Gastroesophageal sphincter (tissue), 3 donors: Measurements from ENCODE around the gene ABCE1.

ENCODE experiments used
- POLR2A ChIP-seq, 2 donors: fragments of 450-650 bp; IDR thresholded peaks; one replicate each; pipeline ENCODE4 v1.6.1; 2017; ENCODE audit warnings: antibody characterized with exemption in 2 of 2, mild to moderate bottlenecking in 2 of 2, moderate library complexity in 1 of 2
- POLR2AphosphoS5 ChIP-seq: sonication (generic); formaldehyde crosslinking; IDR thresholded peaks from one replicate; pipeline ENCODE4 v1.6.1; 2017; ENCODE audit warnings: antibody characterized with exemption
- TF ChIP-seq, protein P1 (sequence below), 4 experiments: fragments of 200-600 bp in 2 of 4; fragments of 450-650 bp in 2 of 4; sonication (generic) in 1 of 4; IDR thresholded peaks; one replicate each; pipeline ENCODE4 v1.5.1; 2017 to 2019; ENCODE audit warnings: antibody characterized with exemption in 4 of 4, mild to moderate bottlenecking in 2 of 4, moderate library complexity in 2 of 4

- TF ChIP-seq, protein P1, sequence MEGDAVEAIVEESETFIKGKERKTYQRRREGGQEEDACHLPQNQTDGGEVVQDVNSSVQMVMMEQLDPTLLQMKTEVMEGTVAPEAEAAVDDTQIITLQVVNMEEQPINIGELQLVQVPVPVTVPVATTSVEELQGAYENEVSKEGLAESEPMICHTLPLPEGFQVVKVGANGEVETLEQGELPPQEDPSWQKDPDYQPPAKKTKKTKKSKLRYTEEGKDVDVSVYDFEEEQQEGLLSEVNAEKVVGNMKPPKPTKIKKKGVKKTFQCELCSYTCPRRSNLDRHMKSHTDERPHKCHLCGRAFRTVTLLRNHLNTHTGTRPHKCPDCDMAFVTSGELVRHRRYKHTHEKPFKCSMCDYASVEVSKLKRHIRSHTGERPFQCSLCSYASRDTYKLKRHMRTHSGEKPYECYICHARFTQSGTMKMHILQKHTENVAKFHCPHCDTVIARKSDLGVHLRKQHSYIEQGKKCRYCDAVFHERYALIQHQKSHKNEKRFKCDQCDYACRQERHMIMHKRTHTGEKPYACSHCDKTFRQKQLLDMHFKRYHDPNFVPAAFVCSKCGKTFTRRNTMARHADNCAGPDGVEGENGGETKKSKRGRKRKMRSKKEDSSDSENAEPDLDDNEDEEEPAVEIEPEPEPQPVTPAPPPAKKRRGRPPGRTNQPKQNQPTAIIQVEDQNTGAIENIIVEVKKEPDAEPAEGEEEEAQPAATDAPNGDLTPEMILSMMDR (IDR thresholded peaks at IDR 0.05) = no peak
- TF ChIP-seq POLR2A (IDR thresholded peaks at IDR 0.05) (no peak), POLR2AphosphoS5 (no peak)
These were observed 34.5 kb downstream of the ABCE1 start for GRCh38 chr4:145132511-145133098.
